ENCODE data around the gene PAPSS2.

Gene PAPSS2

DNA sequence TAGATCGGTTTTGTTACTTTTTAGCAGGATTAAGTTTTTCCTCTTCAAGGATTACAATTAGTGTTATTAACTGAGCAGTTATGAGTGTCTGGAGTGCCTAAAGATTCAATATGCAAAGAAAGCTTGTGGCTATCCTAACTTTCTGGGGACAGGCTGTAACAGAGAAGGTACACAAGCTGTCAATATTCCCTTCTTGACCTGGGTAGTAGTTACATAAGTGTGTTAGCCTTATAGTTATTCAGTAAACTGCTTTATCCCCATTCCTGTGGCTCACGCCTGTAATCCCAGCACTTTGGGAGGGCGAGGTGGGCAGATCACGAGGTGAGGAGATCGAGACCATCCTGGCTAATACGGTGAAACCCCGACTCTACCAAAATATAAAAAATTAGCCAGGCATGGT, 126.7 kb downstream of the PAPSS2 start:
- no peak for TF ChIP-seq CTCF (IDR thresholded peaks at IDR 0.05; ENCODE audit: extremely low read depth, insufficient read depth, missing control alignments)
- in situ Hi-C loops (cut with MboI; ENCODE audit: low pct_unique_long_range_greater_than_20kb, low sequenced_read_pairs, unreplicated experiment): no loop called here

DNA sequence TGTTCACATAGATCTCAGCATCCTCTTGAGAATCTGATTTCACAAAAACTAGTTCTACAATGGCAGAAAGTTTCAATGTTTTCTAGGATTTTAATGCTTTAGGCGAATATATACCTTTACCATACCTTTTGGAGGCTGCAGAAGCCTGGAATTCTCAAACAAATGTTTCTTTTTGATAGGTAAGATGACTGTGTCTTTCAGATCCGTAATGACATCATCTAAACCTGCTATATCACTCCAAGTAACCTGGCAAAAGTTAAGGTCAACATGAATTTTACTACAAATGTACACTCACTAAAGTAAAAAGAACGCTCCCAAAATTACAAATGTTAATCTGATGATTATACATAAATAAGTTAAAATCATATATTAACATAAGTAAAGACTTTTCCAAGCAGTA, 130.5 kb downstream of the PAPSS2 start:
- in situ Hi-C loops (cut with MboI; ENCODE audit: low pct_unique_long_range_greater_than_20kb, low sequenced_read_pairs, unreplicated experiment): no loop called here
- DNase-seq (ENCODE audit: low spot score): no peak
- no peak for TF ChIP-seq CTCF (IDR thresholded peaks at IDR 0.05; ENCODE audit: extremely low read depth, insufficient read depth, missing control alignments)

More for the DNA sequence above, 126.7 kb downstream of the PAPSS2 start:
- no peak for DNase-seq (ENCODE audit: low spot score)

DNA sequence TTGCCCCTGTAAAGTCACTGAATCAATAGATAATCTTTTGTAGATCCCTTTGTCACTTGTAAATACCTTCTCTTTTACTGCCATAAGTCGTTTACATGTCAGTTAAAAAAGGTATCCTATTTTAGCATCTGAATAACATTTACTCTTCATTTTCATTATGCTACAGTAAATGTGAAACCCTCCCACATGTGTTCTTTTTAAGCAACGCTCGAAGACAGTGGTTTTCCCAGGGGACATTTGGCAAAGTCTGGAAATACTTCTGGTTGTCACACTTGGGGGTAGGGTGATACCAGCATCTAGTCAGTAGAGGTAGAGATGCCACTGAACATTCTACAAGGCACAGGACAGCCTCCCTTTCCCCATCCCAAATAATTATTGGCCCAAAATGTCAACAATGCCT, 134.6 kb downstream of the PAPSS2 start:
- in situ Hi-C loops (cut with MboI; ENCODE audit: low pct_unique_long_range_greater_than_20kb, low sequenced_read_pairs, unreplicated experiment): no loop called here
- no peak for TF ChIP-seq CTCF (IDR thresholded peaks at IDR 0.05; ENCODE audit: extremely low read depth, insufficient read depth, missing control alignments)
- DNase-seq (ENCODE audit: low spot score): no peak

All from GM13977 (cell line).